ENCODE results near the gene SMAD4.

- TF ChIP-seq CTCF (IDR thresholded peaks at IDR 0.05; ENCODE audit: control extremely low read depth in 1 of 3, insufficient read depth in 1 of 3, low read depth in 1 of 3, low read length in 3 of 3) (no peak), MAFK (IDR thresholded peaks at IDR 0.05; ENCODE audit: low read depth, low read length) (no peak), SP1 (IDR thresholded peaks at IDR 0.05; ENCODE audit: low read depth, low read length) (no peak), SIN3A (conservative IDR thresholded peaks at IDR 0.05 in 1 of 2, IDR thresholded peaks at IDR 0.05 in 1 of 2; ENCODE audit: low read depth in 1 of 2, low read length in 2 of 2) (no peak), TEAD4 (IDR thresholded peaks at IDR 0.05; ENCODE audit: low read depth, low read length) (no peak), TAF1 (IDR thresholded peaks at IDR 0.05; ENCODE audit: low read depth, low read length) (no peak)
These were observed 11.8 kb downstream of the SMAD4 start for GRCh38 chr18:51041677-51042352.

Data from H1 (cell line).